Heart left ventricle (tissue), 16 donors: ENCODE data around the gene SEMA5B. TPM values are rescaled to one million over a fixed set of nuclear protein-coding genes. Genes with fewer than 3 reads are reported as not detected.
A peak's percentile ranks its signal among the peaks of the same experiment; 100 is the strongest.

Source experiments
- ATAC-seq, 4 donors: fragments of 200-7000 bp; cut with Tn5 transposase; one replicate each; pipeline ENCODE4 v1.9.1; 2020 to 2022; ENCODE audit warnings: moderate library complexity in 4 of 4, mild to moderate bottlenecking in 3 of 4, moderate number of reproducible peaks in 1 of 4
- DNase-seq, 5 donors: peaks; one replicate each; pipeline ENCODE4 v3.0.0-alpha.2; 2020
- H3K27ac ChIP-seq, 12 donors: fragments of 200-600 bp; sonication (generic) in 4 of 12; one replicate each; pipeline versions ENCODE4 v1.5.0 to v1.8.0; 2016 to 2022; ENCODE audit warnings: mild to moderate bottlenecking in 2 of 12
- H3K27me3 ChIP-seq, 9 donors: fragments of 200-600 bp; sonication (generic) in 2 of 9; one replicate each; pipeline versions ENCODE4 v1.5.1 to v1.8.0; 2016 to 2022; ENCODE audit warnings: mild to moderate bottlenecking in 3 of 9
- H3K36me3 ChIP-seq, 9 donors: fragments of 200-600 bp; sonication (generic) in 2 of 9; one replicate each; pipeline versions ENCODE4 v1.5.0 to v1.8.0; 2018 to 2022; ENCODE audit warnings: mild to moderate bottlenecking in 2 of 9
- H3K4me1 ChIP-seq, 12 donors: fragments of 200-600 bp; sonication (generic) in 4 of 12; one replicate each; pipeline versions ENCODE4 v1.5.0 to v1.8.0; 2016 to 2022; ENCODE audit warnings: mild to moderate bottlenecking in 3 of 12
- H3K4me3 ChIP-seq, 12 donors: fragments of 200-600 bp; sonication (generic) in 4 of 12; one replicate each; pipeline versions ENCODE4 v1.5.0 to v1.8.0; 2017 to 2022; ENCODE audit warnings: mild to moderate bottlenecking in 9 of 12, moderate library complexity in 4 of 12
- H3K9me3 ChIP-seq, 12 donors: fragments of 200-600 bp; sonication (generic) in 4 of 12; one replicate each; pipeline versions ENCODE4 v1.5.0 to v1.8.0; 2016 to 2022; ENCODE audit warnings: mild to moderate bottlenecking in 1 of 12
- CTCF ChIP-seq, 12 donors: fragments of 200-600 bp; sonication (generic) in 4 of 12; IDR thresholded peaks; one replicate each; pipeline versions ENCODE4 v1.5.0 to v1.8.0; 2018 to 2022; ENCODE audit warnings: antibody characterized with exemption in 12 of 12, mild to moderate bottlenecking in 5 of 12
- POLR2A ChIP-seq, 2 donors: fragments of 450-650 bp; IDR thresholded peaks; one replicate each; pipeline ENCODE4 v1.6.1; 2017; ENCODE audit warnings: antibody characterized with exemption in 2 of 2, mild to moderate bottlenecking in 2 of 2, moderate library complexity in 2 of 2
- WGBS, 4 donors: extraction: QIAGEN DNeasy Blood & Tissue Kit in 2 of 4; methylation state at CpG; one replicate each; pipeline versions ENCODE4 v1.1.5 to v1.1.7; 2013 to 2018; 5-methylcytosine and 5-hydroxymethylcytosine counted together
- intact Hi-C, 10 donors: fragments of 100-400 bp; cut with DNase I; formaldehyde crosslinking; loops; one replicate each; pipeline versions ENCODE4 v1.11.1 to v1.14.2; 2022
- polyA plus RNA-seq, 2 donors: library from polyadenylated mRNA; stranded (reverse); fragments of 200-250 nt; gene quantifications; one replicate each; pipeline ENCODE4 v1.2.3, GENCODE V29; 2013
- total RNA-seq, 9 donors: library from RNA; depleted of rRNA in 2 of 9; stranded (reverse); fragments of >200 nt in 2 of 9; fragmentation: NEBNext Ultra II Directional in 3 of 9; extraction: Animal tissue kit (Norgen Biotek cat#: 25700) in 3 of 9; gene quantifications; one replicate each; pipeline versions ENCODE4 v1.1.0 to v1.2.4, GENCODE V29; 2016 to 2023
- donor health status: ischemic (EF 13 %, LVEDD 7.1; RV severe dilation, severe dysfunction).
- donor health status: healthy with polysubstance abuse.
- donor health status: DM: no; HTN: yes; CAD: no.
- donor health status: DM: no; HTN: no; CAD: no.
- donor health status: ischemic (EF 25% LVEDD 6.9; RV normal size, moderate dysfunction).
- donor health status: ischemic (EF 25% LVEDD 5.7; RV mildly dilated, moderate dysfunction).
- donor health status: healthy.
- donor health status: DM: yes; HTN: yes; CAD: no.
- donor health status: ischemic (EF 35%, LVEDD 5.7; RV mildly dilated, moderate dysfunction).
- donor health status: nonischemic (EF 11% LVEDD 7.7; RV severe dilation, severe dysfunction).
- donor health status: DM: yes; HTN: yes; CAD: no.
- donor health status: PGD.
- donor health status: ischemic (EF 29% LVEDD 5.4; RV normal size, mild dysfunction).
- donor health status: nonischemic (EF 23%, LVEDD 6.1; RV moderate dilation, normal function).

Gene SEMA5B
- total and polyA plus RNA-seq, 11 donors = 2.2 to 16.7 (median 7.0) TPM

GRCh38 chr3:122989856-122990575, 37.5 kb downstream of the SEMA5B start:
- intact Hi-C loops = loop anchor here in 1 of 10 donors (5.0 kb wide), 1 partner anchor 32 kb away; no protein-coding TSS in a partner anchor
- peaks cover 0 to 4% (median 0%) of the 10 kb centered on the region in 9 donors for H3K27me3 ChIP-seq
- H3K36me3 ChIP-seq = no peaks in the 10 kb centered on the region
- no peak for TF ChIP-seq CTCF (IDR thresholded peaks at IDR 0.05)
- no peak for TF ChIP-seq POLR2A (IDR thresholded peaks at IDR 0.05)
- no peaks in the 10 kb centered on the region for H3K9me3 ChIP-seq
- 86 to 94% (median 89%) methylated on average over 4 of the region's 4 CpGs for WGBS, 4 donors
- no peak for ATAC-seq
- no peak overlapping the region for H3K4me3 ChIP-seq
- no peak overlapping the region for H3K27ac ChIP-seq
- DNase-seq = no peak
- peaks cover 0 to 46% (median 24%) of the 10 kb centered on the region in 12 donors for H3K4me1 ChIP-seq

GRCh38 chr3:122988508-122988907, 39.1 kb downstream of the SEMA5B start:
- no peak overlapping the region for H3K27ac ChIP-seq
- TF ChIP-seq CTCF (IDR thresholded peaks at IDR 0.05) (no peak), POLR2A (IDR thresholded peaks at IDR 0.05) (no peak)

GRCh38 chr3:122987736-122988319, 39.7 kb downstream of the SEMA5B start:
- TF ChIP-seq CTCF (IDR thresholded peaks at IDR 0.05) = no peak
- no peak for TF ChIP-seq POLR2A (IDR thresholded peaks at IDR 0.05)
- Histone ChIP-seq H3K4me3 (no peak overlapping the region), H3K36me3 (no peaks in the 10 kb centered on the region), H3K27ac (no peak overlapping the region), H3K9me3 (no peaks in the 10 kb centered on the region), H3K4me1 (peaks cover 0 to 51% (median 23%) of the 10 kb centered on the region in 12 donors), H3K27me3 (peaks cover 0 to 4% (median 0%) of the 10 kb centered on the region in 9 donors)
- WGBS, 4 donors = 80 to 83% (median 82%) methylated on average over 3 of the region's 3 CpGs
- ATAC-seq (no peak), DNase-seq (peak in 1 of 5 donors; percentile 10)
- intact Hi-C loops = loop anchor here in 1 of 10 donors (5.0 kb wide), 1 partner anchor 34 kb away; no protein-coding TSS in a partner anchor

More at GRCh38 chr3:122988508-122988907, 39.1 kb downstream of the SEMA5B start:
- Histone ChIP-seq H3K4me1 (peaks cover 0 to 51% (median 24%) of the 10 kb centered on the region in 12 donors), H3K36me3 (no peaks in the 10 kb centered on the region), H3K4me3 (no peak overlapping the region), H3K27me3 (peaks cover 0 to 4% (median 0%) of the 10 kb centered on the region in 9 donors), H3K9me3 (no peaks in the 10 kb centered on the region)
- DNase-seq = peak in 3 of 5 donors; percentile 39 to 75 (median 56)
- intact Hi-C loops = loop anchor here in 1 of 10 donors (5.0 kb wide), 1 partner anchor 34 kb away; no protein-coding TSS in a partner anchor
- ATAC-seq = peak in 2 of 4 donors; percentile 40 to 62
- WGBS, 4 donors = 44 to 59% (median 51%) methylated on average over 4 to 5 of the region's 5 CpGs

- Histone ChIP-seq H3K9me3 (no peaks in the 10 kb centered on the region), H3K36me3 (no peaks in the 10 kb centered on the region), H3K27me3 (peaks cover 0 to 4% (median 0%) of the 10 kb centered on the region in 9 donors), H3K4me1 (peaks cover 0 to 51% (median 22%) of the 10 kb centered on the region in 12 donors), H3K4me3 (no peak overlapping the region), H3K27ac (no peak overlapping the region)
- ATAC-seq (no peak), DNase-seq (no peak)
- TF ChIP-seq POLR2A (IDR thresholded peaks at IDR 0.05) (no peak), CTCF (IDR thresholded peaks at IDR 0.05) (no peak)
- 88 to 97% (median 91%) methylated on average over 2 of the region's 2 CpGs for WGBS, 4 donors
- intact Hi-C loops = loop anchor here in 1 of 10 donors (5.0 kb wide), 1 partner anchor 35 kb away; no protein-coding TSS in a partner anchor
Observed at GRCh38 chr3:122987231-122987630, 40.3 kb downstream of the SEMA5B start.
